K562 (cell line): ENCODE measurements around the gene ZNF488. TPM values are rescaled to one million over a fixed set of nuclear protein-coding genes. Genes with fewer than 3 reads are reported as not detected.
A peak's percentile ranks its signal among the peaks of the same experiment; 100 is the strongest.

Source experiments
- ATAC-seq: fragments of 200-7000 bp; cut with Tn5 transposase; 3 replicates; pipeline ENCODE4 v1.9.1; 2020; ENCODE audit warnings: moderate library complexity
- BruUV-seq: library from RNA; stranded (reverse); fragments of 400-500 nt; replicated peaks from 2 replicates; lab custom pipeline; 2021; lab: Mats Ljungman, UMichigan
- CTCF ChIA-PET: fragments of 300-600 bp; formaldehyde crosslinking; extraction: SDS; loops from one replicate; lab custom pipeline; 2021; ENCODE audit warnings: low intra/inter-chr PET ratio; lab: Yijun Ruan, JAX
- POLR2A ChIA-PET: fragments of 300-600, 350-650 bp; sonication (Branson Sonifier 250); formaldehyde crosslinking; extraction: SDS; loops from one replicate; lab custom pipeline; 2021; ENCODE audit warnings: antibody characterized with exemption, inconsistent platforms; lab: Yijun Ruan, JAX
- DNase-seq, 4 experiments: peaks; one replicate each; pipeline versions ENCODE4 v3.0.0 to v3.0.0-alpha.2; 2011 to 2018; ENCODE audit warnings: low spot score in 3 of 4, mixed read lengths in 3 of 4; ENCODE audit errors: extremely low read depth in 1 of 4
- FAIRE-seq: peaks from 2 replicates; lab custom pipeline; 2011; peaks lifted over from hg19 to GRCh38; lab: Jason Lieb, UNC
- H2AFZ ChIP-seq: 2 replicates; pipeline ENCODE4 v1.6.0; 2011; ENCODE audit warnings: low read depth, low read length, control low read depth, inconsistent platforms
- H3K27ac ChIP-seq: fragments of 200-600 bp; 3 replicates; pipeline ENCODE4 v1.8.0; 2011; ENCODE audit warnings: low read depth, mild to moderate bottlenecking, control low read depth, inconsistent platforms, low read length, moderate library complexity, mixed read lengths; ENCODE audit errors: extremely low read depth
- H3K27me3 ChIP-seq, 2 experiments: fragments of 300-600 bp in 1 of 2; 2 replicates in 1 of 2; 3 replicates in 1 of 2; pipeline versions ENCODE4 v1.6.0 to v1.8.0; 2011; ENCODE audit warnings: inconsistent platforms in 2 of 2, low read length in 2 of 2, mild to moderate bottlenecking in 1 of 2, mixed read lengths in 1 of 2, moderate library complexity in 1 of 2; ENCODE audit not compliant: control insufficient read depth in 2 of 2, insufficient read depth in 2 of 2
- H3K36me3 ChIP-seq: fragments of 300-600 bp; 3 replicates; pipeline ENCODE4 v1.8.0; 2011; ENCODE audit warnings: mild to moderate bottlenecking, low read length, inconsistent platforms; ENCODE audit not compliant: control insufficient read depth, insufficient read depth
- H3K4me1 ChIP-seq, 2 experiments: fragments of 200-600 bp in 1 of 2; replicated peaks in 1 of 2; 2 replicates in 1 of 2; 3 replicates in 1 of 2; pipeline versions ENCODE4 v1.5.1 to v1.8.0; 2011; ENCODE audit warnings: inconsistent platforms in 2 of 2, low read length in 2 of 2, mild to moderate bottlenecking in 1 of 2, mixed read lengths in 1 of 2, moderate library complexity in 1 of 2; ENCODE audit not compliant: control insufficient read depth in 2 of 2, insufficient read depth in 2 of 2
- H3K4me2 ChIP-seq: 2 replicates; pipeline ENCODE4 v1.6.1; 2011; ENCODE audit warnings: low read length, control low read depth, inconsistent platforms, mixed read lengths; ENCODE audit not compliant: insufficient read depth
- H3K4me3 ChIP-seq: fragments of 200-600 bp; sonication (generic), shearing (Covaris generic); 2 replicates; pipeline ENCODE4 v1.5.1; 2016; ENCODE audit warnings: control low read depth, inconsistent platforms
- H3K79me2 ChIP-seq: fragments of 200-600 bp; 3 replicates; pipeline ENCODE4 v1.8.0; 2011; ENCODE audit warnings: low read length, inconsistent platforms; ENCODE audit not compliant: control insufficient read depth, insufficient read depth
- H3K9ac ChIP-seq, 2 experiments: 2 replicates each; pipeline versions ENCODE4 v1.6.0 to v1.6.1; 2011; ENCODE audit warnings: low read depth in 2 of 2, low read length in 2 of 2, control low read depth in 1 of 2, inconsistent platforms in 1 of 2, mild to moderate bottlenecking in 1 of 2, mixed read lengths in 1 of 2; ENCODE audit not compliant: insufficient read depth in 1 of 2
- H3K9me1 ChIP-seq: one replicate; pipeline ENCODE4 v1.6.0; 2011; ENCODE audit warnings: inconsistent platforms, mild to moderate bottlenecking, low read length, moderate library complexity; ENCODE audit not compliant: control insufficient read depth, insufficient read depth
- H3K9me3 ChIP-seq: replicated peaks from 2 replicates; pipeline ENCODE4 v1.5.1; 2011; ENCODE audit warnings: low read depth, low read length, inconsistent platforms; ENCODE audit not compliant: control insufficient read depth, insufficient read depth
- H4K20me1 ChIP-seq: replicated peaks from 2 replicates; pipeline ENCODE4 v1.6.1; 2011; ENCODE audit warnings: low read length, inconsistent platforms, mixed read lengths; ENCODE audit not compliant: control insufficient read depth, insufficient read depth
- CTCF ChIP-seq, 3 experiments: IDR thresholded peaks in 2 of 3; conservative IDR thresholded peaks in 1 of 3; 2 replicates each; pipeline ENCODE4 v1.5.1; 2011 to 2012; ENCODE audit warnings: low read length in 3 of 3, mild to moderate bottlenecking in 3 of 3, control low read depth in 2 of 3, improper control_type of control experiment in 1 of 3, inconsistent platforms in 1 of 3, low read depth in 1 of 3, mixed read lengths in 1 of 3, moderate library complexity in 1 of 3; ENCODE audit not compliant: insufficient read depth in 2 of 3
- NR3C1 ChIP-seq: sonication (generic); formaldehyde crosslinking; IDR thresholded peaks from 2 replicates; pipeline ENCODE4 v1.8.1; 2022; ENCODE audit warnings: missing genetic modification reagents
- PTBP1 ChIP-seq: fragments of 200-400 bp; formaldehyde crosslinking; IDR thresholded peaks from 2 replicates; pipeline ENCODE4 v1.6.1; 2017; ENCODE audit warnings: low read depth, low read length
- RAD21 ChIP-seq, 2 experiments: fragments of 250-450 bp in 1 of 2; fragments of 450-650 bp in 1 of 2; sonication (Bioruptor Pico) in 1 of 2; formaldehyde crosslinking in 1 of 2; IDR thresholded peaks in 1 of 2; conservative IDR thresholded peaks in 1 of 2; 2 replicates each; pipeline versions ENCODE4 v1.4.0 to v1.8.0; 2020 to 2022; ENCODE audit warnings: mild to moderate bottlenecking in 2 of 2, moderate library complexity in 1 of 2
- WGBS: fragments of 100-300 bp; shearing (Covaris generic); methylation state at CpG from one replicate; pipeline ENCODE4 v1.1.6; 2016; ENCODE audit warnings: low coverage, mixed read lengths; ENCODE audit not compliant: insufficient coverage; ENCODE audit errors: missing lambda C conversion rate; 5-methylcytosine and 5-hydroxymethylcytosine counted together
- in situ Hi-C: fragments of 300-500 bp; cut with MboI; formaldehyde crosslinking; loops from 4 replicates; pipeline ENCODE4 v1.15.0; 2018; ENCODE audit warnings: inconsistent platforms, mixed read lengths
- intact Hi-C: fragments of 100-400 bp; cut with micrococcal nuclease; formaldehyde crosslinking; loops from 2 replicates; pipeline ENCODE4 v1.14.2; 2022
- polyA plus RNA-seq, 8 experiments: library from polyadenylated mRNA; depleted of rRNA in 4 of 8; stranded (reverse) in 5 of 8; unstranded in 3 of 8; fragments of >200 nt; fragmentation: Nextera tagmentation in 2 of 8; fragmentation: Illumina TruSeq in 1 of 8; extraction: Ambion mirVana in 2 of 8; extraction: Trizol in 1 of 8; gene quantifications; 2 replicates each; pipeline versions ENCODE4 v1.2.1 to v1.2.3, GENCODE V29; 2011 to 2014; ENCODE audit warnings: inconsistent platforms in 1 of 8, missing spikeins in 1 of 8
- total RNA-seq, 7 experiments: library from RNA; depleted of rRNA in 6 of 7; stranded (reverse); fragments of >200 nt in 6 of 7; fragmentation: Illumina TruSeq in 2 of 7; extraction: Trizol in 2 of 7; gene quantifications; 2 replicates each; pipeline versions ENCODE4 v1.2.1 to v1.2.3, GENCODE V29; 2011 to 2021; ENCODE audit warnings: low replicate concordance in 1 of 7

Gene ZNF488
- total and polyA plus RNA-seq, 9 of the 15 experiments (the other 6 are each of a cell fraction or from before 2014, with no cell fraction given), result 0.03 to 0.09 (median 0.05) TPM; not detected in 3

DNA sequence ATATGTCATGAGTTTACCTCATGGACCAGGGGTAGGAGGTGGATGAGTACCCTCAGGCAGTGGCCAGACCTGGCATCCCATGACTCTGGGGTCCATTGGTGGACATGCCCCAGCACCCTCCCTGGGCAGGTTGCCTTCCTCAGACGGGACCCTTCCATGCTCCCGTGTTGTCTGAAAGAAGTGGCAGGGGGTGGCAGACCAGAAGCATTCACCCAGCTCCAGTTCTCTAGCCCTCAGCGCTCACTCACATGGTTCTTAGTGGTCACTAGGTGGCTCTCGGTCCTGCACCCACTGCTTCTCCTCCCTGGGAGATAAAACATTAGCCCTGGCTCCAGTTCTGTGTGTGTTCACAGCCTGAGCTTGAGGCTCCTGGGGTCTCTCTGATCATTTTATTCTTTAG lies 29.9 kb downstream of the ZNF488 start:
- ChIA-PET CTCF (no interaction called here), POLR2A (interaction anchor here (0.9 kb wide), 1 partner anchor 14 kb away, joined by 3 read pairs; no protein-coding TSS in a partner anchor)
- H3K4me3 ChIP-seq, result no peak overlapping the region
- H3K9me3 ChIP-seq, result no peaks in the 10 kb centered on the region
- no peak overlapping the region for H2AFZ ChIP-seq
- no peaks in the 10 kb centered on the region for H3K36me3 ChIP-seq
- DNase-seq (peak in 1 of 4 experiments; percentile 26), ATAC-seq (peak; percentile 65), FAIRE-seq (no peak)
- TF ChIP-seq RAD21 (CRISPR knock-in tag; conservative IDR thresholded peaks at IDR 0.05 in 1 of 2, IDR thresholded peaks at IDR 0.05 in 1 of 2) (peak; percentile 13 to 42; a peak in 2 of 4 replicates), PTBP1 (no peak), CTCF (IDR thresholded peaks at IDR 0.05 in 2 of 3, conservative IDR thresholded peaks at IDR 0.05 in 1 of 3; ENCODE audit: insufficient read depth in 2 of 3, low read depth in 1 of 3, low read length in 3 of 3) (peak; percentile 26 to 39 (median 34); a peak in 4 of 6 replicates), NR3C1 (CRISPR knock-in tag) (no peak)
- intact Hi-C loops (no loop called here), in situ Hi-C loops (no loop called here)
- no peaks in the 10 kb centered on the region for H3K79me2 ChIP-seq
- 0% methylated on average over 4 of the region's 4 CpGs for WGBS
- H3K4me2 ChIP-seq, result no peak overlapping the region
- H4K20me1 ChIP-seq, result peaks cover 25% of the 10 kb centered on the region
- peaks cover 0 to 17% of the 10 kb centered on the region in 2 experiments; a peak in 1 of 5 replicates for H3K4me1 ChIP-seq
- H3K27me3 ChIP-seq, result peaks cover 27 to 68% of the 10 kb centered on the region in 2 experiments
- H3K27ac ChIP-seq, result no peak overlapping the region
- no TSS peak for BruUV-seq
- H3K9me1 ChIP-seq, result no peaks in the 10 kb centered on the region
- no peak overlapping the region for H3K9ac ChIP-seq
